PFSK-1 (cell line): ENCODE data around the gene KCNJ9.

ENCODE experiments used
- POLR2AphosphoS5 ChIP-seq: IDR thresholded peaks from 2 replicates; pipeline ENCODE4 v1.6.1; 2012; ENCODE audit warnings: low read depth, mild to moderate bottlenecking, control low read depth, low read length, moderate library complexity
- TAF1 ChIP-seq: IDR thresholded peaks from 2 replicates; pipeline ENCODE4 v1.6.1; 2012; ENCODE audit warnings: low read length, control low read depth, borderline replicate concordance; ENCODE audit not compliant: insufficient read depth

- no peak for TF ChIP-seq TAF1
- TF ChIP-seq POLR2AphosphoS5: no peak
These were observed 24.6 kb upstream of the KCNJ9 start for GRCh38 chr1:160056648-160057169.
